ENCODE data around the gene SMARCD2.
"Not testable (repeated sequence)": the region's sequence is repeated elsewhere in the genome, so short reads cannot be mapped to it uniquely, and the experiment has no call there.

SMARCD2 gene

DNA sequence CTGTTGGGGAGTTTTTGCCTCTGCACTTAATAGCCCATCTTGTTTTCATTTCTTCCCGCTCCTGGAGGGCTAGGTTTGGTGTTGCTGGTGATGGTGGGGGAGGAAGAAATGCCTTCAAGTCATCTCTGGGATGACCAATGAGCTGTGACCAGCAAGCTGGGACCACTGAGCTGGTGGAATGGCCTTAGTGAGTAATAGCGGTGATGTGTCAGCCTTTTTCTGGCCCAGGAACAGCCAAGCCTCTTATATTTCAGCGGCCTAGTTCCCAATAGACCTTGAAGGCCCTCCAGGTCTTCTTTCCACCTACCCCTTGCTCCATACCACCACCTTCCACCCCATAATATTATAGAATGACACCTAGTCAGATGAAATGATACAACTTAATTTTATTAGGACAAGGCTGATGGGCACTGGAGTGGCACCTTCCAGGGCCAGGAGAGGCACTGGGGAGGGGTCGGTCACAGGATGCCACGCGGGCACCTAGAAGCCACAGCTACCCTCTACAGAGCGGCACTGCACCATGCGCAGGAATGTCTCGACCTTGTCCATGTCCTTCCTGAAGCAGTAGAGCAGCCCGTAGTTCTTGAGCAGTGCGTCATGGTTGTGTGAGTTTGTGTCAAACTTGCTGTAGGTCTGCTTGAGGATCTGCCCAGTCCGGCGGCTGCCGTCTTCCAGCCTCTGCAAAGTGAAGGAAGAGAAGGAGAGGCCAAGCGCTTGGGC lies 29.3 kb upstream of the SMARCD2 start:
- DNase-seq (ENCODE audit: low spot score); in situ Hi-C loops (cut with MboI; ENCODE audit: low sequenced_read_pairs, unreplicated experiment): not testable (repeated sequence)

DNA sequence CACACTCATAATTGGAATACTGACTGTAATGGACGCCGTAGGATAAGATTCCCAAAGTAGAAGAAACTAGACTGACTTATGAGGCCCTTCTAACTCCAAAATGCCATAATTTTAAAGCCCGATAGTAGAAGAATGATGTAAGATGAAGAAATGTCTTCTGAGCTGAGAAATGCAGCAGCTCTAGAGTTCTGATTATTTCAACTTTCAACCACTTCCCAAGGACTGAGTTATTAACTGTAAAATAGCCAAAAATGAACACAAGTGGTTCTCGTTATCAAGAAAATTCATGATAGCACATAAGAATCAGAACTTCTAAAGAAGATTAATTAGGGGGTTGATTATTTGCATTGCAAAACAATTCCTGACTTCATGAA lies 27.8 kb upstream of the SMARCD2 start:
- DNase-seq (ENCODE audit: low spot score); in situ Hi-C loops (cut with MboI; ENCODE audit: low sequenced_read_pairs, unreplicated experiment): not testable (repeated sequence)

DNA sequence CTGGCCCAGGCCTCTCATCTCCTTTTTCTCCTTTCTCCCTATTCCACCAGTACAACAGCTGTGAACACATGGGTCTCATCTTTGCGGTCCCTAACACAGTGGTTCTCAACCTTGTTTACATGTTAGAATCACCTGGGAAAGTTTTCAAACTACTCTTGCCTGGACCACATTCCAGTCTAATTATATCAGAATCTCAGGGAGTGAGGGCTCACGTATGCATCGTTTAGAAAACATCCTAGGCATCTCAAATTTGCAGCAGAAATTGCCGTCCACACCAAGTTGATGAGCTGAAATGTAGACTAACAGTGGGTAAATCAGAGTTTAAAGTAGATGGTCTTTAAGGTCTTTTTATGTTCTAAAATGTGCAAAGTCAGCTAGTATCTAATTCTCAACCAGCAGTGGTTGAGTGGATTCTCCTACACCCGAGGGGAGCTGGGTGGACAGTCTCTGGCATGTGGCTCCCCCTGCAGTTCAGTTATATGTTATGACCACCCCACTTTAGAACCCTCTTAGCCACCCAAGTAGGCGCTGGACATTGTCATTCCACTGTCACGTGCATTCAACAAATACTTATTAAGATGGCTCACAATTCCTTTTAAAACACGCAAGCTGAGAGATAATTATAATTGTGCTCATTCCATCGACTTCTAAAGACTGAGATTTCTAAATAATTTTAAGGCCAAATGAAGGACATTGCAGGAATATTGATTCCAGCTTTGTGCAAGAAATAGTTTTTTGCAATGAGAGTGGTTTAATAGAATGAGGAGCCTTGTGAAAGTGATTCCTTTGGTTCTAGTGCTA lies 27.2 kb upstream of the SMARCD2 start:
- in situ Hi-C loops (cut with MboI; ENCODE audit: low sequenced_read_pairs, unreplicated experiment); DNase-seq (ENCODE audit: low spot score): not testable (repeated sequence)

DNA sequence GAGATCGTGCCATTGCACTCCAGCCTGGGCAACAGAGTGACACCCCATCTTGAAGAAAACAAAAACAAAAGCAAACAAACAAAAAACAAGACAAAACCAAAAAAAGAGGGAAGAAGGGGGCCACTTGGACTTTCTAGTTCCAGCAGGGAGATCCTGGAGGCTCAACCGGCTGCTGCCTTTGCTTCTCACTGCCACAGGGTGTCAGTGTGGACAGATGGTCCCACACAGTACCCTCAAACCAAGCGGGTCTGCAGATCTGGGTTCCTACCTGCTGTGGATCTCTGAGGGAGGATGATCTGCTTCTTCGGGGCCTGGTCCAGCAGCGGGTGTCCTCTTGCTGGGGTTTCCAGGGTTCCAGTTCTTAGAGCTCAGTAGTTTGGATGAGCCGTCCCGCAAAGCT lies 24.1 kb upstream of the SMARCD2 start:
- in situ Hi-C loops (cut with MboI; ENCODE audit: low sequenced_read_pairs, unreplicated experiment); DNase-seq (ENCODE audit: low spot score): not testable (repeated sequence)

DNA sequence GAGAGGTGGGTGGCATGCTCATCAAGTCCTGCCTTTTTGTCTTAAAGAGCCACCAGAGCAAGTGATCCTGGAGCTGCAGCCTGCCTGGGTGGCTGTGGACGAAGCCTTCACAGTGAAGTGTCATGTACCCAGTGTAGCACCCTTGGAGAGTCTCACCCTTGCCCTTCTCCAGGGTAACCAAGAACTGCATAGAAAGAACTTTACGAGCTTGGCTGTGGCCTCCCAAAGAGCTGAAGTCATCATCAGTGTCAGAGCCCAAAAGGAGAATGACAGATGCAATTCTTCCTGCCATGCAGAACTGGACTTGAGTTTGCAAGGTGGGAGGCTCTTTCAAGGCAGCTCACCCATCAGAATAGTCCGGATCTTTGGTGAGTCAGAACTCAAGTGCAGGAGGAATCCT lies 16.8 kb upstream of the SMARCD2 start:
- in situ Hi-C loops (cut with MboI; ENCODE audit: low sequenced_read_pairs, unreplicated experiment) = no loop called here
- TF ChIP-seq, protein P1, sequence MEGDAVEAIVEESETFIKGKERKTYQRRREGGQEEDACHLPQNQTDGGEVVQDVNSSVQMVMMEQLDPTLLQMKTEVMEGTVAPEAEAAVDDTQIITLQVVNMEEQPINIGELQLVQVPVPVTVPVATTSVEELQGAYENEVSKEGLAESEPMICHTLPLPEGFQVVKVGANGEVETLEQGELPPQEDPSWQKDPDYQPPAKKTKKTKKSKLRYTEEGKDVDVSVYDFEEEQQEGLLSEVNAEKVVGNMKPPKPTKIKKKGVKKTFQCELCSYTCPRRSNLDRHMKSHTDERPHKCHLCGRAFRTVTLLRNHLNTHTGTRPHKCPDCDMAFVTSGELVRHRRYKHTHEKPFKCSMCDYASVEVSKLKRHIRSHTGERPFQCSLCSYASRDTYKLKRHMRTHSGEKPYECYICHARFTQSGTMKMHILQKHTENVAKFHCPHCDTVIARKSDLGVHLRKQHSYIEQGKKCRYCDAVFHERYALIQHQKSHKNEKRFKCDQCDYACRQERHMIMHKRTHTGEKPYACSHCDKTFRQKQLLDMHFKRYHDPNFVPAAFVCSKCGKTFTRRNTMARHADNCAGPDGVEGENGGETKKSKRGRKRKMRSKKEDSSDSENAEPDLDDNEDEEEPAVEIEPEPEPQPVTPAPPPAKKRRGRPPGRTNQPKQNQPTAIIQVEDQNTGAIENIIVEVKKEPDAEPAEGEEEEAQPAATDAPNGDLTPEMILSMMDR (IDR thresholded peaks at IDR 0.05; ENCODE audit: borderline replicate concordance, control extremely low read depth, extremely low read depth, insufficient read depth, missing control alignments) = no peak
- no peak for DNase-seq (ENCODE audit: low spot score)

DNA sequence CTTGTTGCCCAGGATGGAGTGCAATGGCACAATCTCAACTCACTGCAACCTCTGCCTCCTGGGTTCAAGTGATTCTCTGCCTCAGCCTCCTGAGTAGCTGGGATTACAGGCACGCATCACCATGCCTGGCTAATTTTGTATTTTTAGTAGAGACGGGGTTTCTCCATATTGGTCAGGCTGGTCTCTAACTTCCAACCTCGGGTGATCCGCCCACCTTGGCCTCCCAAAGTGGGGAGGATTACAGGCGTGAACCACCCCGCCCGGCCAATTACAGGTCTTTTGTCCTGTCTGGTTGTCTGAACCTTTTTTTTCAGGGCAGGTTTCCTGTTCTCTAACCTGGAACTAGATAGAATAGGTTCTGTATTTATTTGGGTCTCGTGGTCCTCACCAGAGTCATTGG lies 13.9 kb upstream of the SMARCD2 start:
- in situ Hi-C loops (cut with MboI; ENCODE audit: low sequenced_read_pairs, unreplicated experiment) = not testable (repeated sequence)

DNA sequence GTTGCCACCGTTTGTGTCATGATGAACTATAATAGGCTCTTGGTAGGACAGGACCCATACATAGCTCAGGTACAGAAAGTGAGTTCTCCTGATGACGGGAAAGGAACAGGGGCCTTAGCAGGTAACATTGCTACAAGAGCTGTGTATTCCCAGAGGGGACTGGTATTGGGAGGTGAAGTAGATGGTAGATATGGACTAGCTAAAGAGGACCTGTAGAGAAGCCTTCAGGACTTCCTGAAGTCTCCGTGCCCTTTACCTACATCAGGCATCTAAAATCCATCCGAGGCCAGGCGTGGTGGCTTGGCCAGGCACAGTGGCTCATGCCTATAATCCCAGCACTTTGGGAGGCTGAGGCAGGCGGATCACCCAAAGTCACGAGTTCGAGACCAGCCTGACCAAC lies 12.7 kb upstream of the SMARCD2 start:
- DNase-seq (ENCODE audit: low spot score) = no peak
- TF ChIP-seq, protein P1 (IDR thresholded peaks at IDR 0.05; ENCODE audit: borderline replicate concordance, control extremely low read depth, extremely low read depth, insufficient read depth, missing control alignments) = no peak
- in situ Hi-C loops (cut with MboI; ENCODE audit: low sequenced_read_pairs, unreplicated experiment) = no loop called here

More for the DNA sequence above, 13.9 kb upstream of the SMARCD2 start:
- DNase-seq (ENCODE audit: low spot score) = not testable (repeated sequence)

DNA sequence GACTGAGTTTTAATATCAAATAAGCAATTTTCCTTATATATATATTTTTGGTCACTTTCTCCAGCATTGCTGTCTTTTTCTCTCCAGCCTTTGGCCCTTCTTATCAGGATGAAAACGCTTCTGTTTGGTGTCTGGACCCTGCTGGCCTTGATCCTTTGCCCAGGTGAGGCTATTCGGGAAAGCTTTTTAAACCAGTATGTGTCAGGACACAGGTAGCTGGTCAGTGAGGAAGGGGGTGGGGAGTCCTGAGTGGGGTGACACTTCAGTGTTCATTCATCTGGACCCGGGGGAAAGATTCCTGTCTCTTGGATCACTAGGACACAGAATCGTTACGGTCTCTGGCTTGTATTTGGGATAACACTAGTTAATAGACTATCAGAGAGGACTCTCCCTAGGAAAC lies 12.2 kb upstream of the SMARCD2 start:
- TF ChIP-seq, protein P1 (IDR thresholded peaks at IDR 0.05; ENCODE audit: borderline replicate concordance, control extremely low read depth, extremely low read depth, insufficient read depth, missing control alignments) = no peak
- in situ Hi-C loops (cut with MboI; ENCODE audit: low sequenced_read_pairs, unreplicated experiment) = no loop called here

DNA sequence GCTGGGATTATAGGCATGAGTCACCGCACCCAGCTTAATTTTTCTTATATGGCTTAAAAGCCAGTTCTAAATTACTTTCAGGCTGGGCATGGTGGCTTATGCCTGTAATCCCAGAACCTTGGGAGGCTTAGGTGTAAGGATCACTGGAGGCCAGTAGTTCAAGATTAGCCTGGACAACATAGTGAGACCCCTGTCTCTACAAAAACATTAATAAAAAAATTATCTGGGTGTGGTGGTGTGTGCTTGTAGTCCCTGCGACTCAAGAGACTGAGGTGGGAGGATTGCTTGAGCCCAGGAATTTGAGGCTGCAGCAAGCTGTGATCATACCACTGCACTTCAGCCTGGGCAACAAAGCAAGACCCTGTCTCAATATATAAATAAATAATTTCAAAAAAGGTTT lies 10.8 kb upstream of the SMARCD2 start:
- in situ Hi-C loops (cut with MboI; ENCODE audit: low sequenced_read_pairs, unreplicated experiment) = no loop called here
- no peak for DNase-seq (ENCODE audit: low spot score)
- TF ChIP-seq, protein P1 (IDR thresholded peaks at IDR 0.05; ENCODE audit: borderline replicate concordance, control extremely low read depth, extremely low read depth, insufficient read depth, missing control alignments) = no peak

More for the DNA sequence above, 12.2 kb upstream of the SMARCD2 start:
- no peak for DNase-seq (ENCODE audit: low spot score)
